Gastroesophageal sphincter (tissue), 3 donors: ENCODE data around the gene DBF4B.
A peak's percentile ranks its signal among the peaks of the same experiment; 100 is the strongest.

Experiments used
- CTCF ChIP-seq, 4 experiments: fragments of 200-600 bp in 2 of 4; fragments of 450-650 bp in 2 of 4; sonication (generic) in 1 of 4; IDR thresholded peaks; one replicate each; pipeline ENCODE4 v1.5.1; 2017 to 2019; ENCODE audit warnings: antibody characterized with exemption in 4 of 4, mild to moderate bottlenecking in 2 of 4, moderate library complexity in 2 of 4
- POLR2A ChIP-seq, 2 donors: fragments of 450-650 bp; IDR thresholded peaks; one replicate each; pipeline ENCODE4 v1.6.1; 2017; ENCODE audit warnings: antibody characterized with exemption in 2 of 2, mild to moderate bottlenecking in 2 of 2, moderate library complexity in 1 of 2

DNA sequence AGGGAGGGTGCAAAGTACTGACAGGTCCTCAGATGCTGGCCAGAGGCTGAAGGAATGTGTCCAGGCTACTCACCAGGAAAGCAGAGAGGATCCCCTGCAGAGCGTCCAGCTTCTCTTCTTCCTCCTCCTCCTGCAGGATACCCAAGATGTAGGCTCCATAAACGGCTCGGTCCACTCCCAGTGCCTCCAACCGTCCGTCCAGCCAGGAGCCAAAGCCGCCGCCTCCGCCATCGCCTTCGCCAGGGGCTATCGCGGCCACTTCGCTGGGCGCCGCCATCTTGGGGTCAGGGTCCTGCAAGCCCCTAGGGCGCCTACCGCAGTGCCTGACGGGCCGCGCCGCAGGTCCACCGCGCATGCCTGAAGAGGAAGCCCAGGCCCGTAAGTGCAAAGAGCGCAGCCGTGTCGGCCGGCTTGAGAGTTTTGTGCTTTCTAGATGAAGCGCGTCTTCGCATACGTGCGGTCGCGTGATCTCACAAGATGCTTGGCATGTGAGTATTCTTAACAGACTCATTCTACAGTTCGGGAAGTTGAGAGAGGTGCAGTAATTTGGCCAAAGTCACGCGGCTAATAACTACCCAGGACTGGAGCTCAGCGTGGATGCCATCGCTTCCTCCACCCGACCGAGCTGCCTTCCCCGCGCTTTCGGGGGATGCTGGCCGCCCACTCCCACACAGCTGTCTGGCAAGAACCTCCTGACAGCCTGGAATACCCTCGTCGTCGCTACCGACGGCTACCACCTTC lies 18.8 kb upstream of the DBF4B start, which contains the start of gene CCDC43:
- TF ChIP-seq CTCF (IDR thresholded peaks at IDR 0.05) (no peak), POLR2A (IDR thresholded peaks at IDR 0.05) (peak; percentile 24 to 44)
